HepG2 (cell line): Measurements from ENCODE around the gene INTS7. TPM values are rescaled to one million over a fixed set of nuclear protein-coding genes. Genes with fewer than 3 reads are reported as not detected.

Source experiments
- ATAC-seq: fragments of 200-7000 bp; cut with Tn5 transposase; 3 replicates; pipeline ENCODE4 v1.9.1; 2020; ENCODE audit warnings: mild to moderate bottlenecking, moderate library complexity
- BruUV-seq: library from RNA; stranded (reverse); fragments of 400-500 nt; replicated peaks from 2 replicates; lab custom pipeline; 2021; lab: Mats Ljungman, UMichigan
- CTCF ChIA-PET: fragments of 300-600 bp; formaldehyde crosslinking; extraction: SDS; loops from one replicate; lab custom pipeline; 2021; ENCODE audit warnings: low total read pairs, inconsistent platforms, low intra/inter-chr PET ratio; lab: Yijun Ruan, JAX
- POLR2A ChIA-PET: fragments of 350-600 bp; sonication (Branson Sonifier 250); formaldehyde crosslinking; loops from one replicate; lab custom pipeline; 2020; ENCODE audit warnings: antibody characterized with exemption, inconsistent platforms; lab: Yijun Ruan, JAX
- DNase-seq: peaks from one replicate; pipeline ENCODE4 v3.0.0-alpha.2; 2015; ENCODE audit warnings: low spot score
- FAIRE-seq: peaks from 3 replicates; lab custom pipeline; 2011; peaks lifted over from hg19 to GRCh38; lab: Jason Lieb, UNC
- H2AFZ ChIP-seq: one replicate; pipeline ENCODE4 v1.6.1; 2011; ENCODE audit warnings: low read length, inconsistent platforms
- H3K27ac ChIP-seq: fragments of 300-600 bp; 3 replicates; pipeline ENCODE4 v1.8.0; 2011; ENCODE audit warnings: mixed run types, mild to moderate bottlenecking, mixed read lengths, low read length, inconsistent platforms; ENCODE audit not compliant: insufficient read depth; ENCODE audit errors: extremely low read length
- H3K27me3 ChIP-seq, 2 experiments: fragments of 200-600 bp in 1 of 2; 2 replicates in 1 of 2; 3 replicates in 1 of 2; pipeline versions ENCODE4 v1.6.0 to v1.8.0; 2011; ENCODE audit warnings: low read length in 2 of 2, mild to moderate bottlenecking in 2 of 2, moderate library complexity in 2 of 2, inconsistent platforms in 1 of 2; ENCODE audit not compliant: insufficient read depth in 2 of 2, control insufficient read depth in 1 of 2
- H3K36me3 ChIP-seq, 2 experiments: fragments of 200-600 bp in 1 of 2; replicated peaks in 1 of 2; 2 replicates in 1 of 2; 3 replicates in 1 of 2; pipeline versions ENCODE4 v1.5.1 to v1.8.0; 2011; ENCODE audit warnings: low read length in 2 of 2, inconsistent platforms in 1 of 2; ENCODE audit not compliant: insufficient read depth in 2 of 2, control insufficient read depth in 1 of 2
- H3K4me1 ChIP-seq: 2 replicates; pipeline ENCODE4 v1.5.1; 2012; ENCODE audit warnings: low read length, inconsistent platforms; ENCODE audit not compliant: insufficient read depth
- H3K4me2 ChIP-seq: 2 replicates; pipeline ENCODE4 v1.6.0; 2011; ENCODE audit warnings: low read depth, low read length, inconsistent platforms
- H3K4me3 ChIP-seq, 3 experiments: fragments of 200-600 bp in 1 of 3; sonication (generic), shearing (Covaris generic) in 1 of 3; replicated peaks in 1 of 3; 2 replicates each; pipeline ENCODE4 v1.5.1; 2011 to 2016; ENCODE audit warnings: low read length in 3 of 3, inconsistent platforms in 2 of 3, low read depth in 2 of 3, mild to moderate bottlenecking in 2 of 3, control low read depth in 1 of 3, mixed read lengths in 1 of 3; ENCODE audit not compliant: insufficient read depth in 1 of 3
- H3K79me2 ChIP-seq: one replicate; pipeline ENCODE4 v1.6.1; 2011; ENCODE audit warnings: low read length, inconsistent platforms; ENCODE audit not compliant: insufficient read depth
- H3K9ac ChIP-seq: 2 replicates; pipeline ENCODE4 v1.6.0; 2011; ENCODE audit warnings: mild to moderate bottlenecking, low read depth, low read length, inconsistent platforms; ENCODE audit not compliant: insufficient read depth
- H3K9me3 ChIP-seq: 2 replicates; pipeline ENCODE4 v1.5.1; 2012; ENCODE audit warnings: mild to moderate bottlenecking, low read length
- H4K20me1 ChIP-seq: 2 replicates; pipeline ENCODE4 v1.6.0; 2011; ENCODE audit warnings: inconsistent platforms, mild to moderate bottlenecking, low read length, moderate library complexity; ENCODE audit not compliant: insufficient read depth
- ELF1 ChIP-seq: sonication (generic); formaldehyde crosslinking; IDR thresholded peaks from 2 replicates; pipeline ENCODE4 v1.4.0; 2020; ENCODE audit warnings: missing genetic modification reagents
- ETV5 ChIP-seq: IDR thresholded peaks from 2 replicates; pipeline ENCODE4 v1.6.1; 2018; ENCODE audit warnings: missing biosample characterization, missing genetic modification reagents, inconsistent platforms, borderline replicate concordance
- FOXC1 ChIP-seq: sonication (generic); formaldehyde crosslinking; IDR thresholded peaks from 2 replicates; pipeline ENCODE4 v1.8.0; 2022; ENCODE audit warnings: mild to moderate bottlenecking, missing genetic modification reagents, borderline replicate concordance
- FOXK2 ChIP-seq: fragments of 450-650 bp; IDR thresholded peaks from 2 replicates; pipeline ENCODE4 v1.6.1; 2016
- NFIC ChIP-seq: IDR thresholded peaks from 2 replicates; pipeline ENCODE4 v1.6.1; 2012; ENCODE audit warnings: mild to moderate bottlenecking, low read length, inconsistent platforms
- SAP130 ChIP-seq: IDR thresholded peaks from 2 replicates; pipeline ENCODE4 v1.6.1; 2016; ENCODE audit warnings: low read depth
- ZFP62 ChIP-seq: sonication (generic); formaldehyde crosslinking; IDR thresholded peaks from 2 replicates; pipeline ENCODE4 v1.4.0; 2020; ENCODE audit warnings: missing genetic modification reagents
- ZMYM2 ChIP-seq: sonication (generic); formaldehyde crosslinking; IDR thresholded peaks from 2 replicates; pipeline ENCODE4 v1.8.0; 2022; ENCODE audit warnings: mild to moderate bottlenecking, missing genetic modification reagents
- ZNF674 ChIP-seq: sonication (generic); formaldehyde crosslinking; IDR thresholded peaks from 2 replicates; pipeline ENCODE4 v1.5.0; 2020; ENCODE audit warnings: low read depth, mild to moderate bottlenecking, missing genetic modification reagents
- ZNF704 ChIP-seq: sonication (generic); formaldehyde crosslinking; IDR thresholded peaks from 2 replicates; pipeline ENCODE4 v1.8.1; 2023; ENCODE audit warnings: mild to moderate bottlenecking, inconsistent platforms, moderate library complexity, missing genetic modification reagents, borderline replicate concordance
- ZNF788 ChIP-seq: sonication (generic); formaldehyde crosslinking; IDR thresholded peaks from 2 replicates; pipeline ENCODE4 v1.5.0; 2020; ENCODE audit warnings: mild to moderate bottlenecking, missing genetic modification reagents, borderline replicate concordance
- WGBS: methylation state at CpG from one replicate; pipeline ENCODE4 v1.1.6; 2017; ENCODE audit warnings: low lambda C conversion rate; 5-methylcytosine and 5-hydroxymethylcytosine counted together
- in situ Hi-C: cut with HindIII; loops from 2 replicates; pipeline ENCODE4 v1.10.0; 2017; ENCODE audit warnings: low pct_unique_long_range_greater_than_20kb; ENCODE audit not compliant: extremely low pct_ligation_motif_present
- intact Hi-C: fragments of 100-400 bp; cut with micrococcal nuclease; formaldehyde crosslinking; loops from one replicate; pipeline ENCODE4 v1.10.0; 2022; ENCODE audit not compliant: unreplicated experiment
- polyA plus RNA-seq, 8 experiments: library from polyadenylated mRNA; depleted of rRNA in 3 of 8; stranded (reverse) in 7 of 8; unstranded in 1 of 8; fragments of >200 nt; fragmentation: Illumina TruSeq in 4 of 8; extraction: Trizol in 4 of 8; gene quantifications; 2 replicates each; pipeline versions ENCODE4 v1.2.1 to v1.2.3, GENCODE V29; 2011 to 2016; ENCODE audit warnings: low read depth in 4 of 8, missing spikeins in 1 of 8, mixed read lengths in 1 of 8; ENCODE audit not compliant: insufficient read depth in 1 of 8
- total RNA-seq, 5 experiments: library from RNA; depleted of rRNA; stranded (reverse); fragments of >200 nt; fragmentation: Illumina TruSeq; extraction: Trizol; gene quantifications; 2 replicates each; pipeline ENCODE4 v1.2.3, GENCODE V29; 2016; ENCODE audit warnings: low read depth in 1 of 5

The INTS7 gene
- total and polyA plus RNA-seq, 2 of the 13 experiments (the other 11 are each of a cell fraction or from before 2014, with no cell fraction given): 18.3 to 22.4 TPM

GRCh38 chr1:212007886-212008285, 27.5 kb downstream of the INTS7 start:
- TF ChIP-seq NFIC: no peak
- no peak for TF ChIP-seq ZFP62
- no peak for TF ChIP-seq ZMYM2 (CRISPR knock-in tag)
- TF ChIP-seq FOXK2: no peak
- TF ChIP-seq ELF1 (CRISPR knock-in tag): no peak
- TF ChIP-seq ZNF704 (CRISPR knock-in tag): no peak
- TF ChIP-seq ZNF788 (CRISPR knock-in tag): no peak
- TF ChIP-seq ZNF674 (CRISPR knock-in tag): no peak
- TF ChIP-seq FOXC1 (CRISPR knock-in tag): no peak
- no peak for TF ChIP-seq SAP130 (CRISPR knock-in tag)
- TF ChIP-seq ETV5: no peak
- Histone ChIP-seq H3K9me3 (no peaks in the 10 kb centered on the region), H4K20me1 (no peaks in the 10 kb centered on the region), H2AFZ (no peak overlapping the region), H3K36me3 (peaks cover 5 to 37% of the 10 kb centered on the region in 2 experiments), H3K9ac (no peak overlapping the region), H3K4me3 (no peak overlapping the region), H3K27ac (no peak overlapping the region), H3K4me1 (peaks cover 6% of the 10 kb centered on the region), H3K4me2 (no peak overlapping the region), H3K79me2 (no peaks in the 10 kb centered on the region), H3K27me3 (no peaks in the 10 kb centered on the region)
- POLR2A ChIA-PET: no interaction called here
- in situ Hi-C loops (no loop called here), intact Hi-C loops (no loop called here)
- DNase-seq (no peak), FAIRE-seq (no peak), ATAC-seq (no peak)
- 97% methylated on average over 9 of the region's 9 CpGs for WGBS
- CTCF ChIA-PET: no interaction called here
- no TSS peak for BruUV-seq
